GM15510 (cell line): ENCODE data around the gene KCNH2.

Source experiments
- POLR2A ChIP-seq: IDR thresholded peaks from 3 replicates; pipeline ENCODE4 v1.6.1; 2011; ENCODE audit warnings: borderline replicate concordance; ENCODE audit not compliant: insufficient read length; ENCODE audit errors: extremely low read depth

Gene KCNH2

GRCh38 chr7:150978126-150978789, at the start of gene KCNH2:
Gene KCNH2, minus strand, starts transcription at chr7:150978321. Its CDS starts 408 bp downstream, at chr7:150977913.
- no peak for TF ChIP-seq POLR2A

GRCh38 chr7:151025924-151026671, 48.0 kb upstream of the KCNH2 start:
- no peak for TF ChIP-seq POLR2A

- TF ChIP-seq POLR2A: no peak
Measured at GRCh38 chr7:151024435-151025056, 46.4 kb upstream of the KCNH2 start, which contains the start of gene ATG9B. Gene ATG9B, minus strand, starts transcription at chr7:151024494. Its CDS starts 71 bp downstream, at chr7:151024423.

GRCh38 chr7:151023232-151023631, 45.1 kb upstream of the KCNH2 start:
- no peak for TF ChIP-seq POLR2A

GRCh38 chr7:151020231-151020630, 42.1 kb upstream of the KCNH2 start:
- TF ChIP-seq POLR2A: no peak

GRCh38 chr7:151019130-151019447, 41.0 kb upstream of the KCNH2 start:
- no peak for TF ChIP-seq POLR2A

GRCh38 chr7:151018421-151019129, 40.5 kb upstream of the KCNH2 start:
- TF ChIP-seq POLR2A: no peak

- TF ChIP-seq POLR2A: no peak
Measured at GRCh38 chr7:151017953-151018420, 39.9 kb upstream of the KCNH2 start.

- TF ChIP-seq POLR2A: no peak
Measured at GRCh38 chr7:151017370-151017952, 39.3 kb upstream of the KCNH2 start.

- no peak for TF ChIP-seq POLR2A
Measured at GRCh38 chr7:151016942-151017341, 38.8 kb upstream of the KCNH2 start.

- TF ChIP-seq POLR2A: no peak
Measured at GRCh38 chr7:151016505-151016904, 38.4 kb upstream of the KCNH2 start.

GRCh38 chr7:151015967-151016366, 37.8 kb upstream of the KCNH2 start:
- no peak for TF ChIP-seq POLR2A

GRCh38 chr7:151014950-151015349, 36.8 kb upstream of the KCNH2 start:
- no peak for TF ChIP-seq POLR2A

GRCh38 chr7:151013733-151014497, 35.8 kb upstream of the KCNH2 start:
- no peak for TF ChIP-seq POLR2A

GRCh38 chr7:151013356-151013732, 35.2 kb upstream of the KCNH2 start:
- no peak for TF ChIP-seq POLR2A

- TF ChIP-seq POLR2A: no peak
Measured at GRCh38 chr7:151012911-151013347, 34.8 kb upstream of the KCNH2 start.
